HG03469 (cell line): Measurements from ENCODE around the gene KLK14.

Source experiments
- ATAC-seq: cut with Tn5 transposase; IDR thresholded peaks from one replicate; pipeline ENCODE4 v1.9.1; 2021; ENCODE audit warnings: mild to moderate bottlenecking, moderate library complexity, moderate number of reproducible peaks; ENCODE audit not compliant: unreplicated experiment

KLK14 gene

GRCh38 chr19:51108805-51109146 lies 26.1 kb upstream of the KLK14 start:
- ATAC-seq, result peak; percentile 12

GRCh38 chr19:51108066-51108804 lies 25.5 kb upstream of the KLK14 start, which contains the start of gene CTU1:
Gene CTU1 (minus strand): TSS chr19:51108409. CDS start chr19:51104569, 3,840 bp downstream.
- ATAC-seq, result peak; percentile 80

- no peak for ATAC-seq
Observed at GRCh38 chr19:51107406-51108065, 24.8 kb upstream of the KLK14 start.

- no peak for ATAC-seq
Observed at GRCh38 chr19:51103926-51104341, 21.2 kb upstream of the KLK14 start.

- no peak for ATAC-seq
Observed at GRCh38 chr19:51102991-51103390, 20.3 kb upstream of the KLK14 start.

GRCh38 chr19:51101171-51101865 lies 18.6 kb upstream of the KLK14 start:
- no peak for ATAC-seq

- ATAC-seq, result no peak
Observed at GRCh38 chr19:51100601-51101000, 17.9 kb upstream of the KLK14 start.

GRCh38 chr19:51099047-51099382 lies 16.3 kb upstream of the KLK14 start:
- no peak for ATAC-seq

- no peak for ATAC-seq
Observed at GRCh38 chr19:51098365-51099046, 15.8 kb upstream of the KLK14 start.

GRCh38 chr19:51097796-51098195 lies 15.1 kb upstream of the KLK14 start:
- ATAC-seq, result no peak

GRCh38 chr19:51097166-51097738 lies 14.6 kb upstream of the KLK14 start:
- no peak for ATAC-seq

GRCh38 chr19:51096473-51097165 lies 13.9 kb upstream of the KLK14 start:
- no peak for ATAC-seq

- no peak for ATAC-seq
Observed at GRCh38 chr19:51094696-51095279, 12.1 kb upstream of the KLK14 start.

GRCh38 chr19:51093510-51094345 lies 11.0 kb upstream of the KLK14 start:
- ATAC-seq, result no peak

GRCh38 chr19:51093101-51093500 lies 10.4 kb upstream of the KLK14 start:
- no peak for ATAC-seq

GRCh38 chr19:51091895-51092873 lies 9.5 kb upstream of the KLK14 start:
- ATAC-seq, result no peak

GRCh38 chr19:51091126-51091525 lies 8.4 kb upstream of the KLK14 start:
- ATAC-seq, result no peak

GRCh38 chr19:51090471-51090870 lies 7.8 kb upstream of the KLK14 start:
- ATAC-seq, result no peak
